ENCODE results near the gene TMEM132A. TPM values are rescaled to one million over a fixed set of nuclear protein-coding genes. Genes with fewer than 3 reads are reported as not detected.

The TMEM132A gene
- total RNA-seq, 2 donors from 2014 or later: 7.7 to 8.4 TPM

- H3K27ac ChIP-seq: no peak overlapping the region
- TF ChIP-seq, protein P1, sequence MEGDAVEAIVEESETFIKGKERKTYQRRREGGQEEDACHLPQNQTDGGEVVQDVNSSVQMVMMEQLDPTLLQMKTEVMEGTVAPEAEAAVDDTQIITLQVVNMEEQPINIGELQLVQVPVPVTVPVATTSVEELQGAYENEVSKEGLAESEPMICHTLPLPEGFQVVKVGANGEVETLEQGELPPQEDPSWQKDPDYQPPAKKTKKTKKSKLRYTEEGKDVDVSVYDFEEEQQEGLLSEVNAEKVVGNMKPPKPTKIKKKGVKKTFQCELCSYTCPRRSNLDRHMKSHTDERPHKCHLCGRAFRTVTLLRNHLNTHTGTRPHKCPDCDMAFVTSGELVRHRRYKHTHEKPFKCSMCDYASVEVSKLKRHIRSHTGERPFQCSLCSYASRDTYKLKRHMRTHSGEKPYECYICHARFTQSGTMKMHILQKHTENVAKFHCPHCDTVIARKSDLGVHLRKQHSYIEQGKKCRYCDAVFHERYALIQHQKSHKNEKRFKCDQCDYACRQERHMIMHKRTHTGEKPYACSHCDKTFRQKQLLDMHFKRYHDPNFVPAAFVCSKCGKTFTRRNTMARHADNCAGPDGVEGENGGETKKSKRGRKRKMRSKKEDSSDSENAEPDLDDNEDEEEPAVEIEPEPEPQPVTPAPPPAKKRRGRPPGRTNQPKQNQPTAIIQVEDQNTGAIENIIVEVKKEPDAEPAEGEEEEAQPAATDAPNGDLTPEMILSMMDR (IDR thresholded peaks at IDR 0.05): no peak
- peaks cover 30% of the 10 kb centered on the region for H3K36me3 ChIP-seq
- H3K4me1 ChIP-seq (ENCODE audit: control insufficient read depth in 1 of 2, low read depth in 2 of 2): peaks cover 10 to 47% of the 10 kb centered on the region in 2 donors
- ATAC-seq (ENCODE audit: insufficient number of reproducible peaks, low FRiP score, low read depth): no peak
- DNase-seq (ENCODE audit: low spot score): no peak
- no peaks in the 10 kb centered on the region for H3K9me3 ChIP-seq
- H3K27me3 ChIP-seq (replicated peaks; ENCODE audit: insufficient read depth): no peaks in the 10 kb centered on the region
- no peak overlapping the region for H3K4me3 ChIP-seq
Measured at GRCh38 chr11:60919320-60919719, 4.9 kb upstream of the TMEM132A start.

DNA sequence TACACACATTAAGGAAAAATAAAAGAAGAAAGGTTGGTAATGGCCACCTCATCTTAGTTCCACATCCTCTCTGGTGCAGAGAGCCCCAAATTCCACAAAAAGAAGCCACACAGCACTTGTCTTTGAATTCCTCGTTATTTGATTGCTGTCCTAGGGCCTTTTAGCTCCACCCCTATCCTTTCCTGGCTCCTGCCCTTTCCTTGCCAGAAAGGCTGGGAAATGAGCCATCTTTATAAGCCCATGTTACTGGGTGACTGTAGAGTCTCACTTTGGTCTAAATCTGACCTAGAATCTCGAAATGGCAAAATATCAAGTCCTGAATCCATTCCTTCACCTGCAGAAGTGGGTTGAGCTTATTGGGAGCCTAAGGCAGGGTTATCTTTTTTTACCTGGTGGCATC lies 4.3 kb upstream of the TMEM132A start:
- no peak overlapping the region for H3K4me3 ChIP-seq
- peaks cover 30% of the 10 kb centered on the region for H3K36me3 ChIP-seq

DNA sequence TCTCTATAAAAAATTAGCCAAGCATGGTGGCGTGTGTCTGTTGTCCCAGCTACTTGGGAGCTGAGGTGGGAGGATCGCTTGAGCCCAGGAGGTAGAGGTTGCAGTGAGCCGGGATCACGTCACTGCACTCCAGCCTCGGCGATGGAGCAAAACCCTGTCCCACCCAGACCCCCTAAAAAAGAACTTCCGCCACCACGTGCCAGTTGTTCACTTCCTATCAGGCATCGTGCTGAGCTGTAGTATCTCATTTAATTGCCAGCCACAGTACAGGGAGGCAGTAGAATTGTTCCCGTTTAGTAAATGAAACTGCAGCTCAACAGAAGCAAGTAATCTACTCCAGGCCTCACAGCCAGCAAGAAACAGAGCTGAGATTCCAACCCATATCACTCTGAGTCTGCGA lies 3.0 kb upstream of the TMEM132A start:
- DNase-seq (ENCODE audit: low spot score): no peak
- Histone ChIP-seq H3K4me3 (no peak overlapping the region), H3K9me3 (no peaks in the 10 kb centered on the region), H3K27me3 (replicated peaks; ENCODE audit: insufficient read depth) (no peaks in the 10 kb centered on the region), H3K27ac (no peak overlapping the region), H3K4me1 (ENCODE audit: control insufficient read depth in 1 of 2, low read depth in 2 of 2) (peaks cover 9 to 51% of the 10 kb centered on the region in 2 donors), H3K36me3 (peaks cover 30% of the 10 kb centered on the region)
- TF ChIP-seq, protein P1 (IDR thresholded peaks at IDR 0.05): no peak
- ATAC-seq (ENCODE audit: insufficient number of reproducible peaks, low FRiP score, low read depth): no peak

More for the DNA sequence above, 4.3 kb upstream of the TMEM132A start:
- H3K9me3 ChIP-seq: no peaks in the 10 kb centered on the region
- DNase-seq (ENCODE audit: low spot score): no peak
- no peaks in the 10 kb centered on the region for H3K27me3 ChIP-seq (replicated peaks; ENCODE audit: insufficient read depth)
- TF ChIP-seq, protein P1 (IDR thresholded peaks at IDR 0.05): no peak
- no peak for ATAC-seq (ENCODE audit: insufficient number of reproducible peaks, low FRiP score, low read depth)
- H3K4me1 ChIP-seq (ENCODE audit: control insufficient read depth in 1 of 2, low read depth in 2 of 2): peaks cover 13 to 53% of the 10 kb centered on the region in 2 donors
- H3K27ac ChIP-seq: no peak overlapping the region

- TF ChIP-seq, protein P1 (IDR thresholded peaks at IDR 0.05): no peak
- DNase-seq (ENCODE audit: low spot score) (no peak), ATAC-seq (ENCODE audit: insufficient number of reproducible peaks, low FRiP score, low read depth) (no peak)
- no peaks in the 10 kb centered on the region for H3K9me3 ChIP-seq
- H3K4me1 ChIP-seq (ENCODE audit: control insufficient read depth in 1 of 2, low read depth in 2 of 2): peaks cover 9 to 45% of the 10 kb centered on the region in 2 donors
- H3K36me3 ChIP-seq: peaks cover 30% of the 10 kb centered on the region
- no peak overlapping the region for H3K27ac ChIP-seq
- no peaks in the 10 kb centered on the region for H3K27me3 ChIP-seq (replicated peaks; ENCODE audit: insufficient read depth)
- no peak overlapping the region for H3K4me3 ChIP-seq
Measured at GRCh38 chr11:60921777-60922335, 2.4 kb upstream of the TMEM132A start.

- peaks cover 9 to 34% of the 10 kb centered on the region in 2 donors for H3K4me1 ChIP-seq (ENCODE audit: control insufficient read depth in 1 of 2, low read depth in 2 of 2)
- H3K9me3 ChIP-seq: no peaks in the 10 kb centered on the region
- H3K36me3 ChIP-seq: peaks cover 30% of the 10 kb centered on the region
- H3K4me3 ChIP-seq: no peak overlapping the region
- TF ChIP-seq, protein P1 (IDR thresholded peaks at IDR 0.05): no peak
- no peak overlapping the region for H3K27ac ChIP-seq
- DNase-seq (ENCODE audit: low spot score) (no peak), ATAC-seq (ENCODE audit: insufficient number of reproducible peaks, low FRiP score, low read depth) (no peak)
- no peaks in the 10 kb centered on the region for H3K27me3 ChIP-seq (replicated peaks; ENCODE audit: insufficient read depth)
Measured at GRCh38 chr11:60922906-60923305, 1.4 kb upstream of the TMEM132A start.

All from thoracic aorta (tissue), 2 donors.